Natural killer cell (primary cell): ENCODE data around the gene OR10H2. TPM values are rescaled to one million over a fixed set of nuclear protein-coding genes. Genes with fewer than 3 reads are reported as not detected.
"Not testable (repeated sequence)": the region's sequence is repeated elsewhere in the genome, so short reads cannot be mapped to it uniquely, and the experiment has no call there.

Experiments
- ATAC-seq, 3 donors: fragments of 150-1000 bp in 2 of 3; fragments of 200-7000 bp in 1 of 3; cut with Tn5 transposase; 1 replicate in 1 of 3; 2 replicates in 2 of 3; pipeline ENCODE4 v1.10.0; 2021; ENCODE audit warnings: mild to moderate bottlenecking in 2 of 3, moderate library complexity in 2 of 3
- DNase-seq, 2 donors: peaks; one replicate each; pipeline versions ENCODE4 v3.0.0 to v3.0.0-alpha.2; 2013 to 2021; ENCODE audit warnings: mixed read lengths in 1 of 2
- H3K27ac ChIP-seq: one replicate; pipeline ENCODE4 v1.5.1; 2013; ENCODE audit warnings: mild to moderate bottlenecking, low read length
- H3K27me3 ChIP-seq: one replicate; pipeline ENCODE4 v1.6.1; 2013; ENCODE audit warnings: low read length; ENCODE audit not compliant: control insufficient read depth, insufficient read depth
- H3K36me3 ChIP-seq: one replicate; pipeline ENCODE4 v1.6.1; 2013; ENCODE audit warnings: low read length; ENCODE audit not compliant: control insufficient read depth, insufficient read depth
- H3K4me1 ChIP-seq: one replicate; pipeline ENCODE4 v1.6.1; 2013; ENCODE audit warnings: low read length; ENCODE audit not compliant: control insufficient read depth, insufficient read depth
- H3K4me3 ChIP-seq: one replicate; pipeline ENCODE4 v1.5.1; 2013; ENCODE audit warnings: low read length
- H3K9me3 ChIP-seq: one replicate; pipeline ENCODE4 v1.6.1; 2013; ENCODE audit warnings: low read length; ENCODE audit not compliant: control insufficient read depth, insufficient read depth
- H3K27ac Mint-ChIP-seq, 2 donors: one replicate each; pipeline ENCODE4 v1.8.0; 2022; ENCODE audit warnings: mild to moderate bottlenecking in 2 of 2, mixed read lengths in 2 of 2, moderate library complexity in 1 of 2
- H3K27me3 Mint-ChIP-seq, 2 donors: one replicate each; pipeline ENCODE4 v1.8.0; 2022; ENCODE audit warnings: low read depth in 2 of 2, mixed read lengths in 2 of 2
- H3K36me3 Mint-ChIP-seq: one replicate; pipeline ENCODE4 v1.8.0; 2022; ENCODE audit warnings: mixed read lengths
- H3K4me1 Mint-ChIP-seq, 2 donors: one replicate each; pipeline ENCODE4 v1.8.0; 2022; ENCODE audit warnings: mixed read lengths in 2 of 2
- H3K4me3 Mint-ChIP-seq: one replicate; pipeline ENCODE4 v1.8.0; 2022; ENCODE audit warnings: mild to moderate bottlenecking, moderate library complexity, mixed read lengths
- H3K9me3 Mint-ChIP-seq, 2 donors: one replicate each; pipeline ENCODE4 v1.8.0; 2022; ENCODE audit warnings: mixed read lengths in 2 of 2
- CTCF ChIP-seq: fragments of 200-600 bp; IDR thresholded peaks from one replicate; pipeline ENCODE4 v1.8.0; 2022; ENCODE audit warnings: antibody characterized with exemption
- WGBS: methylation state at CpG from one replicate; pipeline ENCODE4 v1.1.7; 2013; ENCODE audit warnings: missing lambda C conversion rate; ENCODE audit not compliant: insufficient coverage; 5-methylcytosine and 5-hydroxymethylcytosine counted together
- intact Hi-C: fragments of 100-400 bp; cut with micrococcal nuclease; formaldehyde crosslinking; loops from one replicate; pipeline ENCODE4 v1.14.2; 2022
- total RNA-seq, 4 donors: library from RNA; stranded (reverse); fragments of 120-200 nt in 1 of 4; gene quantifications; one replicate each; pipeline versions ENCODE4 v1.2.3 to v1.2.4, GENCODE V29; 2013 to 2022

The OR10H2 gene
- not detected for total RNA-seq
- not detected for total RNA-seq (2013)

- Histone ChIP-seq H3K9me3 (no peaks in the 10 kb centered on the region), H3K36me3 (no peaks in the 10 kb centered on the region), H3K27ac (no peak within 1 kb of the TSS), H3K27me3 (peaks cover 9% of the 10 kb centered on the region), H3K4me1 (no peaks in the 10 kb centered on the region), H3K4me3 (no peak within 1 kb of the TSS)
- no peak for ATAC-seq
- no peak for DNase-seq
- H3K27me3 Mint-ChIP-seq = peaks cover 33 to 41% of the 10 kb centered on the region in 2 donors
- no peak within 1 kb of the TSS for H3K4me3 Mint-ChIP-seq
- H3K9me3 Mint-ChIP-seq = no peaks in the 10 kb centered on the region
- intact Hi-C loops = no loop called here
- no peaks in the 10 kb centered on the region for H3K36me3 Mint-ChIP-seq
- 75% methylated on average over 4 of the region's 5 CpGs for WGBS
- no peak for TF ChIP-seq CTCF
- H3K4me1 Mint-ChIP-seq = peaks cover 13 to 18% of the 10 kb centered on the region in 2 donors
- H3K27ac Mint-ChIP-seq = no peak within 1 kb of the TSS
Observed at GRCh38 chr19:15727724-15728123, at the start of gene OR10H2. Gene OR10H2, plus strand, starts transcription at chr19:15728024. Its CDS starts 20 bp downstream, at chr19:15728044.

DNA sequence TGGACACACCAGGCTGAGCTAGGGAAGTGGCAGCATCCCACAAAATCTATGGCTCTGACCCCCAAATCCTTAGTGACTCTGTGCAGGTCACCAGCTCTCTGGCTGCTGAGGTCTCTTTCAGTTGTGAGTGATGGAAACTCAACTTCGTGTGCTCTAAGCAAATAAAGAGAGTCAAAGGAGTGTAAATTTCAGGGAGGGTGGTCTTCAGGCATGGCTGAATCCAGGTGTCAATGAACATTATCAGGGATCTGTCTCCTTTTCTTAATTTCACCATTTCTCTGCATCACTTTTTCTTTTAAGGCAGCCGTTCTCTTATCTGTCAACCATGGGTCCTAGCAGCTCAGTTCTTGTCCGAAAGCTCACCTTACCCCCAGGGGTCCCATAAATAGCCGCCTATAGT lies 48.7 kb upstream of the OR10H2 start:
- ATAC-seq = no peak
- Mint-ChIP-seq H3K36me3 (no peaks in the 10 kb centered on the region), H3K9me3 (peaks cover 0 to 5% of the 10 kb centered on the region in 2 donors), H3K4me1 (no peaks in the 10 kb centered on the region), H3K27ac (no peak overlapping the region), H3K4me3 (no peak overlapping the region), H3K27me3 (peaks cover 21 to 30% of the 10 kb centered on the region in 2 donors)
- intact Hi-C loops = no loop called here
- TF ChIP-seq CTCF = no peak
- Histone ChIP-seq H3K27me3 (no peaks in the 10 kb centered on the region), H3K36me3 (no peaks in the 10 kb centered on the region), H3K27ac (no peak overlapping the region), H3K9me3 (no peaks in the 10 kb centered on the region), H3K4me3 (no peak overlapping the region), H3K4me1 (no peaks in the 10 kb centered on the region)
- no peak for DNase-seq
- 36% methylated on average over 2 of the region's 4 CpGs for WGBS

- intact Hi-C loops, H3K4me3 Mint-ChIP-seq, H3K27ac ChIP-seq, H3K4me1 Mint-ChIP-seq, H3K36me3 Mint-ChIP-seq, H3K9me3 Mint-ChIP-seq, H3K36me3 ChIP-seq, H3K9me3 ChIP-seq, H3K27ac Mint-ChIP-seq, DNase-seq, ATAC-seq, H3K27me3 ChIP-seq, H3K4me3 ChIP-seq, H3K4me1 ChIP-seq: not testable (repeated sequence)
- H3K27me3 Mint-ChIP-seq = peaks cover 21 to 35% of the 10 kb centered on the region in 2 donors
- WGBS = 64% methylated on average over 3 of the region's 4 CpGs
Observed at GRCh38 chr19:15679865-15680264, 48.0 kb upstream of the OR10H2 start.

GRCh38 chr19:15680478-15681322 lies 47.1 kb upstream of the OR10H2 start:
- no peaks in the 10 kb centered on the region for H3K27me3 ChIP-seq
- intact Hi-C loops = no loop called here
- DNase-seq (no peak), ATAC-seq (no peak)
- H3K27ac Mint-ChIP-seq = no peak overlapping the region
- no peaks in the 10 kb centered on the region for H3K36me3 Mint-ChIP-seq
- no peaks in the 10 kb centered on the region for H3K4me1 ChIP-seq
- H3K9me3 ChIP-seq = no peaks in the 10 kb centered on the region
- H3K27ac ChIP-seq = no peak overlapping the region
- H3K4me1 Mint-ChIP-seq = no peaks in the 10 kb centered on the region
- peaks cover 0 to 7% of the 10 kb centered on the region in 2 donors for H3K9me3 Mint-ChIP-seq
- H3K27me3 Mint-ChIP-seq = peaks cover 24 to 38% of the 10 kb centered on the region in 2 donors
- 54% methylated on average over 8 of the region's 8 CpGs for WGBS
- H3K36me3 ChIP-seq = no peaks in the 10 kb centered on the region
- no peak overlapping the region for H3K4me3 Mint-ChIP-seq
- no peak overlapping the region for H3K4me3 ChIP-seq
- TF ChIP-seq CTCF = no peak
